GM12865 (cell line): ENCODE data around the gene ASGR1.
A peak's percentile ranks its signal among the peaks of the same experiment; 100 is the strongest.

Experiments
- DNase-seq: peaks from one replicate; pipeline ENCODE4 v3.0.0; 2010; ENCODE audit warnings: low read depth
- H3K4me3 ChIP-seq: 2 replicates; pipeline ENCODE4 v1.5.1; 2011; ENCODE audit warnings: mild to moderate bottlenecking, low read depth, low read length, control low read depth
- CTCF ChIP-seq: IDR thresholded peaks from 2 replicates; pipeline ENCODE4 v1.5.1; 2011; ENCODE audit warnings: low read length, control low read depth, low read depth, inconsistent platforms; ENCODE audit not compliant: insufficient read depth; ENCODE audit errors: missing control alignments

ASGR1 gene

GRCh38 chr17:7223375-7223774 lies 44.2 kb upstream of the ASGR1 start:
- no peak overlapping the region for H3K4me3 ChIP-seq
- no peak for TF ChIP-seq CTCF
- DNase-seq = no peak

GRCh38 chr17:7222972-7223292 lies 43.8 kb upstream of the ASGR1 start:
- no peak for TF ChIP-seq CTCF

GRCh38 chr17:7222093-7222971 lies 43.2 kb upstream of the ASGR1 start:
- DNase-seq = no peak
- no peak overlapping the region for H3K4me3 ChIP-seq
- no peak for TF ChIP-seq CTCF

More at GRCh38 chr17:7222972-7223292, 43.8 kb upstream of the ASGR1 start:
- H3K4me3 ChIP-seq = no peak overlapping the region
- DNase-seq = no peak

GRCh38 chr17:7221278-7222092 lies 42.3 kb upstream of the ASGR1 start:
- H3K4me3 ChIP-seq = no peak overlapping the region
- no peak for DNase-seq
- TF ChIP-seq CTCF = no peak

GRCh38 chr17:7220593-7221277 lies 41.6 kb upstream of the ASGR1 start:
- H3K4me3 ChIP-seq = peak overlapping the region; percentile 68
- DNase-seq = peak; percentile 80
- peak; percentile 70 for TF ChIP-seq CTCF

GRCh38 chr17:7219812-7220592 lies 40.8 kb upstream of the ASGR1 start, which contains the start of the genes ACADVL and DLG4:
Gene ACADVL, plus strand, starts transcription at chr17:7219938. Its CDS starts 47 bp downstream, at chr17:7219985.
Gene DLG4, minus strand, starts transcription at chr17:7219836.
- TF ChIP-seq CTCF = no peak
- H3K4me3 ChIP-seq = peak within 1 kb of the TSS; percentile 68
- DNase-seq = peak; percentile 85
